Colonic mucosa (tissue), 4 donors: ENCODE results near the gene ZNF511. TPM values are rescaled to one million over a fixed set of nuclear protein-coding genes. Genes with fewer than 3 reads are reported as not detected.

Source experiments
- DNase-seq: peaks from one replicate; pipeline ENCODE4 v3.0.0-alpha.2; 2020
- H3K27ac ChIP-seq: fragments of 200-600 bp; one replicate; pipeline ENCODE4 v1.8.0; 2021
- H3K27me3 ChIP-seq: fragments of 200-600 bp; one replicate; pipeline ENCODE4 v1.8.0; 2021
- H3K36me3 ChIP-seq: fragments of 200-600 bp; one replicate; pipeline ENCODE4 v1.8.0; 2021
- H3K4me1 ChIP-seq: fragments of 200-600 bp; one replicate; pipeline ENCODE4 v1.8.0; 2021; ENCODE audit warnings: mild to moderate bottlenecking
- H3K4me3 ChIP-seq: fragments of 200-600 bp; one replicate; pipeline ENCODE4 v1.8.0; 2021
- H3K9ac ChIP-seq, 2 donors: one replicate each; pipeline ENCODE4 v1.7.0; 2013; ENCODE audit warnings: control low read depth in 2 of 2, low read depth in 2 of 2, low read length in 2 of 2
- H3K9me3 ChIP-seq: fragments of 200-600 bp; one replicate; pipeline ENCODE4 v1.8.0; 2021
- CTCF ChIP-seq: fragments of 200-600 bp; IDR thresholded peaks from one replicate; pipeline ENCODE4 v1.8.0; 2022; ENCODE audit warnings: antibody characterized with exemption, mild to moderate bottlenecking
- intact Hi-C: fragments of 100-400 bp; cut with DNase I; formaldehyde crosslinking; loops from one replicate; pipeline ENCODE4 v1.14.1; 2022
- total RNA-seq, 2 donors: library from RNA; stranded (reverse); fragmentation: NEBNext Ultra II Directional in 1 of 2; extraction: Animal tissue kit (Norgen Biotek cat#: 25700) in 1 of 2; gene quantifications; one replicate each; pipeline ENCODE4 v1.2.1, GENCODE V29; 2021
- donor health status: healthy.
- donor health status: DM: no; HTN: no; CAD: no.
- donor health status: DM: no; HTN: no; CAD: no.

Gene ZNF511
- total RNA-seq, 2 donors from 2014 or later: 53.9 to 78.2 TPM

- Histone ChIP-seq H3K36me3 (peaks cover under 1% of the 10 kb centered on the region), H3K9ac (no peak overlapping the region), H3K27me3 (no peaks in the 10 kb centered on the region), H3K4me1 (no peaks in the 10 kb centered on the region), H3K9me3 (no peaks in the 10 kb centered on the region), H3K27ac (no peak overlapping the region), H3K4me3 (no peak overlapping the region)
- no peak for DNase-seq
- intact Hi-C loops: loop anchor here (10.0 kb wide), 1 partner anchor 145 kb away; no protein-coding TSS in a partner anchor
- no peak for TF ChIP-seq CTCF
These were observed 19.0 kb upstream of the ZNF511 start for GRCh38 chr10:133289761-133290160.

- Histone ChIP-seq H3K27ac (no peak overlapping the region), H3K9ac (no peak overlapping the region), H3K27me3 (no peaks in the 10 kb centered on the region), H3K4me3 (no peak overlapping the region), H3K4me1 (no peaks in the 10 kb centered on the region), H3K9me3 (no peaks in the 10 kb centered on the region), H3K36me3 (peaks cover 25% of the 10 kb centered on the region)
- DNase-seq: no peak
- intact Hi-C loops: loop anchor here (10.0 kb wide), 1 partner anchor 148 kb away; no protein-coding TSS in a partner anchor
- TF ChIP-seq CTCF: no peak
These were observed 15.6 kb upstream of the ZNF511 start for GRCh38 chr10:133292919-133293809.

GRCh38 chr10:133293810-133294119, 14.9 kb upstream of the ZNF511 start:
- TF ChIP-seq CTCF: no peak
- H3K4me1 ChIP-seq: no peaks in the 10 kb centered on the region
- H3K36me3 ChIP-seq: peaks cover 31% of the 10 kb centered on the region
- no peak for DNase-seq
- no peak overlapping the region for H3K27ac ChIP-seq
- no peak overlapping the region for H3K4me3 ChIP-seq
- intact Hi-C loops: loop anchor here (10.0 kb wide), 1 partner anchor 149 kb away; no protein-coding TSS in a partner anchor
- no peak overlapping the region for H3K9ac ChIP-seq
- no peaks in the 10 kb centered on the region for H3K9me3 ChIP-seq
- H3K27me3 ChIP-seq: no peaks in the 10 kb centered on the region

GRCh38 chr10:133294189-133294588, 14.5 kb upstream of the ZNF511 start:
- no peak overlapping the region for H3K27ac ChIP-seq
- H3K4me1 ChIP-seq: no peaks in the 10 kb centered on the region
- H3K27me3 ChIP-seq: no peaks in the 10 kb centered on the region
- intact Hi-C loops: loop anchor here (10.0 kb wide), 1 partner anchor 149 kb away; no protein-coding TSS in a partner anchor
- H3K4me3 ChIP-seq: no peak overlapping the region
- DNase-seq: no peak
- peaks cover 36% of the 10 kb centered on the region for H3K36me3 ChIP-seq
- H3K9me3 ChIP-seq: no peaks in the 10 kb centered on the region
- TF ChIP-seq CTCF: no peak
- H3K9ac ChIP-seq: no peak overlapping the region

- intact Hi-C loops: loop anchor here (10.0 kb wide), 1 partner anchor 151 kb away; no protein-coding TSS in a partner anchor
These were observed 13.0 kb upstream of the ZNF511 start for GRCh38 chr10:133295426-133296320.

More at GRCh38 chr10:133295426-133296320, 13.0 kb upstream of the ZNF511 start:
- H3K9ac ChIP-seq: no peak overlapping the region
- no peak for DNase-seq
- H3K27ac ChIP-seq: no peak overlapping the region
- TF ChIP-seq CTCF: no peak
- H3K4me3 ChIP-seq: no peak overlapping the region
- H3K9me3 ChIP-seq: no peaks in the 10 kb centered on the region
- no peaks in the 10 kb centered on the region for H3K27me3 ChIP-seq
- peaks cover 46% of the 10 kb centered on the region for H3K36me3 ChIP-seq
- no peaks in the 10 kb centered on the region for H3K4me1 ChIP-seq
